Measurements from ENCODE around the gene TMEM258.

TMEM258 gene

GRCh38 chr11:61792310-61793082 lies at the start of gene TMEM258, which contains the start of gene FEN1:
Gene TMEM258, minus strand, starts transcription at chr11:61792599. Its CDS starts 41 bp downstream, at chr11:61792558.
Gene FEN1, plus strand, starts transcription at chr11:61792911. Its CDS starts 2,451 bp downstream, at chr11:61795362.
- peak; percentile 91 for DNase-seq (ENCODE audit: low read depth)

GRCh38 chr11:61841636-61842527 lies 49.5 kb upstream of the TMEM258 start:
- DNase-seq (ENCODE audit: low read depth), result no peak

- no peak for DNase-seq (ENCODE audit: low read depth)
These were observed 48.0 kb upstream of the TMEM258 start for GRCh38 chr11:61840371-61840770.

GRCh38 chr11:61839742-61840141 lies 47.3 kb upstream of the TMEM258 start:
- DNase-seq (ENCODE audit: low read depth), result no peak

- no peak for DNase-seq (ENCODE audit: low read depth)
These were observed 46.5 kb upstream of the TMEM258 start for GRCh38 chr11:61838921-61839320.

- DNase-seq (ENCODE audit: low read depth), result no peak
These were observed 46.1 kb upstream of the TMEM258 start for GRCh38 chr11:61838501-61838900.

- no peak for DNase-seq (ENCODE audit: low read depth)
These were observed 45.1 kb upstream of the TMEM258 start for GRCh38 chr11:61837411-61838005.

- no peak for DNase-seq (ENCODE audit: low read depth)
These were observed 43.8 kb upstream of the TMEM258 start for GRCh38 chr11:61836193-61836592.

- DNase-seq (ENCODE audit: low read depth), result no peak
These were observed 42.1 kb upstream of the TMEM258 start for GRCh38 chr11:61834278-61835048.

GRCh38 chr11:61833926-61834277 lies 41.5 kb upstream of the TMEM258 start:
- DNase-seq (ENCODE audit: low read depth), result no peak

- DNase-seq (ENCODE audit: low read depth), result no peak
These were observed 41.1 kb upstream of the TMEM258 start for GRCh38 chr11:61833471-61833870.

GRCh38 chr11:61832754-61833153 lies 40.4 kb upstream of the TMEM258 start:
- DNase-seq (ENCODE audit: low read depth), result no peak

GRCh38 chr11:61832207-61832606 lies 39.8 kb upstream of the TMEM258 start:
- DNase-seq (ENCODE audit: low read depth), result no peak

GRCh38 chr11:61830237-61831105 lies 38.1 kb upstream of the TMEM258 start:
- no peak for DNase-seq (ENCODE audit: low read depth)

- DNase-seq (ENCODE audit: low read depth), result no peak
These were observed 37.4 kb upstream of the TMEM258 start for GRCh38 chr11:61829806-61830205.

GRCh38 chr11:61828629-61829407 lies 36.4 kb upstream of the TMEM258 start:
- no peak for DNase-seq (ENCODE audit: low read depth)

- no peak for DNase-seq (ENCODE audit: low read depth)
These were observed 35.9 kb upstream of the TMEM258 start for GRCh38 chr11:61828379-61828628.

- no peak for DNase-seq (ENCODE audit: low read depth)
These were observed 35.4 kb upstream of the TMEM258 start, which contains the start of gene FADS2 for GRCh38 chr11:61827571-61828378. Gene FADS2, plus strand, starts transcription at chr11:61828300. Its CDS starts 91 bp downstream, at chr11:61828391.

GRCh38 chr11:61826930-61827570 lies 34.7 kb upstream of the TMEM258 start:
- DNase-seq (ENCODE audit: low read depth), result no peak
